A549 (cell line): ENCODE data around the gene TEP1.

Experiments
- CHD2 ChIP-seq: fragments of 150-350 bp; IDR thresholded peaks from 2 replicates; pipeline ENCODE4 v1.6.1; 2014; ENCODE audit warnings: low read length; ENCODE audit not compliant: partially characterized antibody
- EP300 ChIP-seq, 2 experiments: fragments of >200 bp; sonication (Bioruptor Twin); formaldehyde crosslinking; IDR thresholded peaks; 2 replicates in 1 of 2; 3 replicates in 1 of 2; pipeline ENCODE4 v1.6.1; 2016 to 2017
- FOSL2 ChIP-seq, 2 experiments: fragments of 450-650 bp in 1 of 2; fragments of >200 bp in 1 of 2; sonication (Bioruptor Twin) in 1 of 2; formaldehyde crosslinking; IDR thresholded peaks; 2 replicates each; pipeline versions ENCODE4 v1.5.0 to v1.6.1; 2016 to 2020; ENCODE audit warnings: mild to moderate bottlenecking in 1 of 2, moderate library complexity in 1 of 2
- HOXB5 ChIP-seq: fragments of 250-450 bp; sonication (Bioruptor Pico); IDR thresholded peaks from 2 replicates; pipeline ENCODE4 v1.5.0; 2020; ENCODE audit warnings: mild to moderate bottlenecking, moderate library complexity
- MAFK ChIP-seq: fragments of 450-650 bp; IDR thresholded peaks from 2 replicates; pipeline ENCODE4 v1.6.1; 2014; ENCODE audit not compliant: partially characterized antibody
- MAX ChIP-seq: IDR thresholded peaks from 2 replicates; pipeline ENCODE4 v1.6.1; 2012
- POLR2AphosphoS2 ChIP-seq: conservative IDR thresholded peaks from 2 replicates; pipeline ENCODE4 v1.6.1; 2012; ENCODE audit warnings: low read length, improper control_type of control experiment, inconsistent platforms
- TFCP2L1 ChIP-seq: fragments of 250-450 bp; sonication (Bioruptor Pico); IDR thresholded peaks from 2 replicates; pipeline ENCODE4 v1.5.0; 2021; ENCODE audit warnings: mild to moderate bottlenecking
- TF ChIP-seq, protein P1 (sequence below): fragments of >200 bp; sonication (Bioruptor Twin); formaldehyde crosslinking; IDR thresholded peaks from 3 replicates; pipeline ENCODE4 v1.5.1; 2016
- TF ChIP-seq, protein P2 (sequence below): fragments of >200 bp; sonication (Bioruptor Twin); formaldehyde crosslinking; IDR thresholded peaks from 3 replicates; pipeline ENCODE4 v1.6.1; 2016
- TF ChIP-seq, protein P3 (sequence below): fragments of 450-650 bp; IDR thresholded peaks from 2 replicates; pipeline ENCODE4 v1.6.1; 2014; ENCODE audit warnings: antibody characterized with exemption

DNA sequence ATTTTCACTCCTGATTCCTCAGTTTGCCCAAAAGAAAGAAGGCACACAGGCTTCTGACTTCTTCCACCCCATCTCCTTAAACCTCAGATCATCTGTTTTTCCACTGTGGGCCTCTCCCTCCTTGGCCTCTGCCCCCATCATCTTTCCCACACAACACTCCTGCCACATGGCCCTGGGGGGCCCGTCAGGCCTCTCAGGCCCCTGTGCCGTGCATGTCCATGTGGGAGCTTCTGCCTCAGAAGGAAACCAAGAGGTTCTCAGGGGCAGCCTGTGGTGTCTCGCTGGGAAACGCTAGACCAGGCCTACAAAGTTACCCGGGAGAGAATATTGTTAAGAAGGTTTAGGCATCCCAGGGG lies 14.7 kb upstream of the TEP1 start:
- TF ChIP-seq FOSL2 (IDR thresholded peaks at IDR 0.05) (no peak), FOSL2 (CRISPR knock-in tag; IDR thresholded peaks at IDR 0.05) (no peak), EP300 (IDR thresholded peaks at IDR 0.05) (no peak), MAFK (no peak), MAX (no peak), CHD2 (no peak), TFCP2L1 (CRISPR knock-in tag) (no peak), HOXB5 (CRISPR knock-in tag) (no peak), POLR2AphosphoS2 (no peak)
- TF ChIP-seq, protein P1, sequence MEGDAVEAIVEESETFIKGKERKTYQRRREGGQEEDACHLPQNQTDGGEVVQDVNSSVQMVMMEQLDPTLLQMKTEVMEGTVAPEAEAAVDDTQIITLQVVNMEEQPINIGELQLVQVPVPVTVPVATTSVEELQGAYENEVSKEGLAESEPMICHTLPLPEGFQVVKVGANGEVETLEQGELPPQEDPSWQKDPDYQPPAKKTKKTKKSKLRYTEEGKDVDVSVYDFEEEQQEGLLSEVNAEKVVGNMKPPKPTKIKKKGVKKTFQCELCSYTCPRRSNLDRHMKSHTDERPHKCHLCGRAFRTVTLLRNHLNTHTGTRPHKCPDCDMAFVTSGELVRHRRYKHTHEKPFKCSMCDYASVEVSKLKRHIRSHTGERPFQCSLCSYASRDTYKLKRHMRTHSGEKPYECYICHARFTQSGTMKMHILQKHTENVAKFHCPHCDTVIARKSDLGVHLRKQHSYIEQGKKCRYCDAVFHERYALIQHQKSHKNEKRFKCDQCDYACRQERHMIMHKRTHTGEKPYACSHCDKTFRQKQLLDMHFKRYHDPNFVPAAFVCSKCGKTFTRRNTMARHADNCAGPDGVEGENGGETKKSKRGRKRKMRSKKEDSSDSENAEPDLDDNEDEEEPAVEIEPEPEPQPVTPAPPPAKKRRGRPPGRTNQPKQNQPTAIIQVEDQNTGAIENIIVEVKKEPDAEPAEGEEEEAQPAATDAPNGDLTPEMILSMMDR = no peak
- TF ChIP-seq, protein P2, sequence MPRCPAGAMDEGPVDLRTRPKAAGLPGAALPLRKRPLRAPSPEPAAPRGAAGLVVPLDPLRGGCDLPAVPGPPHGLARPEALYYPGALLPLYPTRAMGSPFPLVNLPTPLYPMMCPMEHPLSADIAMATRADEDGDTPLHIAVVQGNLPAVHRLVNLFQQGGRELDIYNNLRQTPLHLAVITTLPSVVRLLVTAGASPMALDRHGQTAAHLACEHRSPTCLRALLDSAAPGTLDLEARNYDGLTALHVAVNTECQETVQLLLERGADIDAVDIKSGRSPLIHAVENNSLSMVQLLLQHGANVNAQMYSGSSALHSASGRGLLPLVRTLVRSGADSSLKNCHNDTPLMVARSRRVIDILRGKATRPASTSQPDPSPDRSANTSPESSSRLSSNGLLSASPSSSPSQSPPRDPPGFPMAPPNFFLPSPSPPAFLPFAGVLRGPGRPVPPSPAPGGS = no peak
- TF ChIP-seq, protein P3, sequence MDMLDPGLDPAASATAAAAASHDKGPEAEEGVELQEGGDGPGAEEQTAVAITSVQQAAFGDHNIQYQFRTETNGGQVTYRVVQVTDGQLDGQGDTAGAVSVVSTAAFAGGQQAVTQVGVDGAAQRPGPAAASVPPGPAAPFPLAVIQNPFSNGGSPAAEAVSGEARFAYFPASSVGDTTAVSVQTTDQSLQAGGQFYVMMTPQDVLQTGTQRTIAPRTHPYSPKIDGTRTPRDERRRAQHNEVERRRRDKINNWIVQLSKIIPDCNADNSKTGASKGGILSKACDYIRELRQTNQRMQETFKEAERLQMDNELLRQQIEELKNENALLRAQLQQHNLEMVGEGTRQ = no peak
